HepG2 (cell line): Measurements from ENCODE around the gene JMJD6. TPM values are rescaled to one million over a fixed set of nuclear protein-coding genes. Genes with fewer than 3 reads are reported as not detected.

Experiments used
- CBFB ChIP-seq: sonication (generic); formaldehyde crosslinking; IDR thresholded peaks from 2 replicates; pipeline ENCODE4 v1.4.0; 2020; ENCODE audit warnings: missing genetic modification reagents
- MIER3 ChIP-seq: IDR thresholded peaks from 2 replicates; pipeline ENCODE4 v1.6.1; 2016; ENCODE audit warnings: missing compliant biosample characterization, borderline replicate concordance
- MLXIP ChIP-seq: sonication (generic); formaldehyde crosslinking; IDR thresholded peaks from 2 replicates; pipeline ENCODE4 v1.9.0; 2021; ENCODE audit warnings: missing genetic modification reagents, borderline replicate concordance
- ZNF33B ChIP-seq: sonication (generic); formaldehyde crosslinking; IDR thresholded peaks from 2 replicates; pipeline ENCODE4 v1.5.1; 2020; ENCODE audit warnings: mild to moderate bottlenecking, missing genetic modification reagents
- polyA plus RNA-seq, 8 experiments: library from polyadenylated mRNA; depleted of rRNA in 3 of 8; stranded (reverse) in 7 of 8; unstranded in 1 of 8; fragments of >200 nt; fragmentation: Illumina TruSeq in 4 of 8; extraction: Trizol in 4 of 8; gene quantifications; 2 replicates each; pipeline versions ENCODE4 v1.2.1 to v1.2.3, GENCODE V29; 2011 to 2016; ENCODE audit warnings: low read depth in 4 of 8, missing spikeins in 1 of 8, mixed read lengths in 1 of 8; ENCODE audit not compliant: insufficient read depth in 1 of 8
- total RNA-seq, 5 experiments: library from RNA; depleted of rRNA; stranded (reverse); fragments of >200 nt; fragmentation: Illumina TruSeq; extraction: Trizol; gene quantifications; 2 replicates each; pipeline ENCODE4 v1.2.3, GENCODE V29; 2016; ENCODE audit warnings: low read depth in 1 of 5
- TF ChIP-seq, protein P1 (sequence below): sonication (generic); formaldehyde crosslinking; IDR thresholded peaks from 2 replicates; pipeline ENCODE4 v1.5.0; 2020; ENCODE audit warnings: missing genetic modification reagents
- TF ChIP-seq, protein P2 (sequence below): sonication (generic); formaldehyde crosslinking; IDR thresholded peaks from 2 replicates; pipeline ENCODE4 v1.5.1; 2020; ENCODE audit warnings: missing genetic modification reagents, mild to moderate bottlenecking, borderline replicate concordance
- TF ChIP-seq, protein P3 (sequence below), 2 experiments: fragments of 450-650 bp in 1 of 2; sonication (generic) in 1 of 2; formaldehyde crosslinking; IDR thresholded peaks; 2 replicates each; pipeline versions ENCODE4 v1.5.0 to v1.8.0; 2020 to 2022; ENCODE audit warnings: mild to moderate bottlenecking in 1 of 2, missing genetic modification reagents in 1 of 2

The JMJD6 gene
- total and polyA plus RNA-seq, 2 of the 13 experiments (the other 11 are each of a cell fraction or from before 2014, with no cell fraction given) = 33.6 to 41.0 TPM

- TF ChIP-seq MLXIP (no peak), CBFB (CRISPR knock-in tag) (no peak), MIER3 (CRISPR knock-in tag) (no peak), ZNF33B (CRISPR knock-in tag) (no peak)
- TF ChIP-seq, protein P1, sequence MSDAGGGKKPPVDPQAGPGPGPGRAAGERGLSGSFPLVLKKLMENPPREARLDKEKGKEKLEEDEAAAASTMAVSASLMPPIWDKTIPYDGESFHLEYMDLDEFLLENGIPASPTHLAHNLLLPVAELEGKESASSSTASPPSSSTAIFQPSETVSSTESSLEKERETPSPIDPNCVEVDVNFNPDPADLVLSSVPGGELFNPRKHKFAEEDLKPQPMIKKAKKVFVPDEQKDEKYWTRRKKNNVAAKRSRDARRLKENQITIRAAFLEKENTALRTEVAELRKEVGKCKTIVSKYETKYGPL = no peak
- TF ChIP-seq, protein P2, sequence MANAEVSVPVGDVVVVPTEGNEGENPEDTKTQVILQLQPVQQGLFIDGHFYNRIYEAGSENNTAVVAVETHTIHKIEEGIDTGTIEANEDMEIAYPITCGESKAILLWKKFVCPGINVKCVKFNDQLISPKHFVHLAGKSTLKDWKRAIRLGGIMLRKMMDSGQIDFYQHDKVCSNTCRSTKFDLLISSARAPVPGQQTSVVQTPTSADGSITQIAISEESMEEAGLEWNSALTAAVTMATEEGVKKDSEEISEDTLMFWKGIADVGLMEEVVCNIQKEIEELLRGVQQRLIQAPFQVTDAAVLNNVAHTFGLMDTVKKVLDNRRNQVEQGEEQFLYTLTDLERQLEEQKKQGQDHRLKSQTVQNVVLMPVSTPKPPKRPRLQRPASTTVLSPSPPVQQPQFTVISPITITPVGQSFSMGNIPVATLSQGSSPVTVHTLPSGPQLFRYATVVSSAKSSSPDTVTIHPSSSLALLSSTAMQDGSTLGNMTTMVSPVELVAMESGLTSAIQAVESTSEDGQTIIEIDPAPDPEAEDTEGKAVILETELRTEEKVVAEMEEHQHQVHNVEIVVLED = no peak
- TF ChIP-seq, protein P3, sequence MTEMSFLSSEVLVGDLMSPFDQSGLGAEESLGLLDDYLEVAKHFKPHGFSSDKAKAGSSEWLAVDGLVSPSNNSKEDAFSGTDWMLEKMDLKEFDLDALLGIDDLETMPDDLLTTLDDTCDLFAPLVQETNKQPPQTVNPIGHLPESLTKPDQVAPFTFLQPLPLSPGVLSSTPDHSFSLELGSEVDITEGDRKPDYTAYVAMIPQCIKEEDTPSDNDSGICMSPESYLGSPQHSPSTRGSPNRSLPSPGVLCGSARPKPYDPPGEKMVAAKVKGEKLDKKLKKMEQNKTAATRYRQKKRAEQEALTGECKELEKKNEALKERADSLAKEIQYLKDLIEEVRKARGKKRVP (CRISPR knock-in tag; IDR thresholded peaks at IDR 0.05) = no peak
- TF ChIP-seq, all 625 proteins: peak for 0
Measured at GRCh38 chr17:76706817-76707216, 19.6 kb downstream of the JMJD6 start (continued).
